ENCODE measurements around the gene SKAP1. TPM values are rescaled to one million over a fixed set of nuclear protein-coding genes. Genes with fewer than 3 reads are reported as not detected.
A peak's percentile ranks its signal among the peaks of the same experiment; 100 is the strongest.

The SKAP1 gene
- total and polyA plus RNA-seq, 2 donors from 2014 or later = 34.8 to 42.6 TPM

GRCh38 chr17:48394821-48395220 is 35.2 kb downstream of the SKAP1 start:
- intact Hi-C loops (cut with DNase I) = no loop called here
- Histone ChIP-seq H3K9ac (ENCODE audit: low read length in 3 of 3) (no peak overlapping the region), H3K27me3 (ENCODE audit: control insufficient read depth, insufficient read depth, low read length) (no peaks in the 10 kb centered on the region), H3K36me3 (ENCODE audit: control insufficient read depth in 2 of 3, insufficient read depth in 3 of 3, low read length in 3 of 3) (no peaks in the 10 kb centered on the region), H3K4me3 (ENCODE audit: low read length in 3 of 3) (no peak overlapping the region), H3K9me3 (ENCODE audit: control insufficient read depth in 2 of 3, insufficient read depth in 1 of 3, low read length in 3 of 3) (no peaks in the 10 kb centered on the region), H3K27ac (ENCODE audit: low read depth in 2 of 2, low read length in 2 of 2) (no peak overlapping the region), H3K4me1 (ENCODE audit: control insufficient read depth in 2 of 3, insufficient read depth in 2 of 3, low read depth in 1 of 3, low read length in 3 of 3) (no peaks in the 10 kb centered on the region)
- FAIRE-seq (no peak), DNase-seq (no peak)
- TF ChIP-seq CTCF (IDR thresholded peaks at IDR 0.05; ENCODE audit: borderline replicate concordance, extremely low read depth, insufficient read depth) = no peak

- H3K36me3 ChIP-seq (ENCODE audit: control insufficient read depth in 2 of 3, insufficient read depth in 3 of 3, low read length in 3 of 3) = no peaks in the 10 kb centered on the region
- no peak overlapping the region for H3K27ac ChIP-seq (ENCODE audit: low read depth in 2 of 2, low read length in 2 of 2)
- no peak for FAIRE-seq
- H3K4me3 ChIP-seq (ENCODE audit: low read length in 3 of 3) = no peak overlapping the region
- H3K27me3 ChIP-seq (ENCODE audit: control insufficient read depth, insufficient read depth, low read length) = no peaks in the 10 kb centered on the region
- TF ChIP-seq CTCF (IDR thresholded peaks at IDR 0.05; ENCODE audit: borderline replicate concordance, extremely low read depth, insufficient read depth) = no peak
- intact Hi-C loops (cut with DNase I) = no loop called here
- no peak overlapping the region for H3K9ac ChIP-seq (ENCODE audit: low read length in 3 of 3)
- H3K4me1 ChIP-seq (ENCODE audit: control insufficient read depth in 2 of 3, insufficient read depth in 2 of 3, low read depth in 1 of 3, low read length in 3 of 3) = no peaks in the 10 kb centered on the region
- no peak for DNase-seq
- H3K9me3 ChIP-seq (ENCODE audit: control insufficient read depth in 2 of 3, insufficient read depth in 1 of 3, low read length in 3 of 3) = no peaks in the 10 kb centered on the region
These were observed 36.7 kb downstream of the SKAP1 start for GRCh38 chr17:48393283-48393682.

- H3K27ac ChIP-seq (ENCODE audit: low read depth in 2 of 2, low read length in 2 of 2) = no peak overlapping the region
- no peaks in the 10 kb centered on the region for H3K9me3 ChIP-seq (ENCODE audit: control insufficient read depth in 2 of 3, insufficient read depth in 1 of 3, low read length in 3 of 3)
- H3K36me3 ChIP-seq (ENCODE audit: control insufficient read depth in 2 of 3, insufficient read depth in 3 of 3, low read length in 3 of 3) = no peaks in the 10 kb centered on the region
- H3K9ac ChIP-seq (ENCODE audit: low read length in 3 of 3) = no peak overlapping the region
- intact Hi-C loops (cut with DNase I) = no loop called here
- peak in 3 of 5 donors; percentile 13 to 65 (median 24) for DNase-seq
- TF ChIP-seq CTCF (IDR thresholded peaks at IDR 0.05; ENCODE audit: borderline replicate concordance, extremely low read depth, insufficient read depth) = no peak
- no peaks in the 10 kb centered on the region for H3K27me3 ChIP-seq (ENCODE audit: control insufficient read depth, insufficient read depth, low read length)
- H3K4me1 ChIP-seq (ENCODE audit: control insufficient read depth in 2 of 3, insufficient read depth in 2 of 3, low read depth in 1 of 3, low read length in 3 of 3) = no peaks in the 10 kb centered on the region
- no peak for FAIRE-seq
- no peak overlapping the region for H3K4me3 ChIP-seq (ENCODE audit: low read length in 3 of 3)
These were observed 37.2 kb downstream of the SKAP1 start for GRCh38 chr17:48392857-48393256.

- FAIRE-seq (no peak), DNase-seq (no peak)
- H3K9ac ChIP-seq (ENCODE audit: low read length in 3 of 3) = no peak overlapping the region
These were observed 38.6 kb downstream of the SKAP1 start for GRCh38 chr17:48391444-48391843.

More at GRCh38 chr17:48391444-48391843, 38.6 kb downstream of the SKAP1 start:
- Histone ChIP-seq H3K27me3 (ENCODE audit: control insufficient read depth, insufficient read depth, low read length) (no peaks in the 10 kb centered on the region), H3K4me3 (ENCODE audit: low read length in 3 of 3) (no peak overlapping the region), H3K36me3 (ENCODE audit: control insufficient read depth in 2 of 3, insufficient read depth in 3 of 3, low read length in 3 of 3) (no peaks in the 10 kb centered on the region), H3K27ac (ENCODE audit: low read depth in 2 of 2, low read length in 2 of 2) (no peak overlapping the region), H3K9me3 (ENCODE audit: control insufficient read depth in 2 of 3, insufficient read depth in 1 of 3, low read length in 3 of 3) (no peaks in the 10 kb centered on the region), H3K4me1 (ENCODE audit: control insufficient read depth in 2 of 3, insufficient read depth in 2 of 3, low read depth in 1 of 3, low read length in 3 of 3) (no peaks in the 10 kb centered on the region)
- no peak for TF ChIP-seq CTCF (IDR thresholded peaks at IDR 0.05; ENCODE audit: borderline replicate concordance, extremely low read depth, insufficient read depth)
- intact Hi-C loops (cut with DNase I) = no loop called here

Data from kidney (tissue), 14 donors.